ENCODE results near the gene PSTPIP2.
"Not testable (repeated sequence)": the region's sequence is repeated elsewhere in the genome, so short reads cannot be mapped to it uniquely, and the experiment has no call there.

Gene PSTPIP2

GRCh38 chr18:46054956-46055837, 16.9 kb downstream of the PSTPIP2 start:
- DNase-seq (ENCODE audit: low spot score in 2 of 2) (no peak), ATAC-seq (peak; percentile 87)
- H3K4me3 Mint-ChIP-seq = peak overlapping the region; percentile 51
- H3K36me3 Mint-ChIP-seq = no peaks in the 10 kb centered on the region
- peak overlapping the region; percentile 36 for H3K27ac Mint-ChIP-seq
- H3K9me3 Mint-ChIP-seq = no peaks in the 10 kb centered on the region
- peaks cover 46% of the 10 kb centered on the region for H3K4me1 Mint-ChIP-seq

GRCh38 chr18:46053368-46054095, 18.5 kb downstream of the PSTPIP2 start:
- peaks cover 46% of the 10 kb centered on the region for H3K4me1 Mint-ChIP-seq
- H3K27ac Mint-ChIP-seq = peak overlapping the region; percentile 37
- no peaks in the 10 kb centered on the region for H3K36me3 Mint-ChIP-seq
- no peaks in the 10 kb centered on the region for H3K9me3 Mint-ChIP-seq
- H3K4me3 Mint-ChIP-seq = no peak overlapping the region
- DNase-seq (ENCODE audit: low spot score in 2 of 2) (no peak), ATAC-seq (peak; percentile 70)

- DNase-seq (ENCODE audit: low spot score in 2 of 2) (no peak), ATAC-seq (no peak)
- H3K9me3 Mint-ChIP-seq = no peaks in the 10 kb centered on the region
- no peak overlapping the region for H3K4me3 Mint-ChIP-seq
- no peaks in the 10 kb centered on the region for H3K36me3 Mint-ChIP-seq
- H3K4me1 Mint-ChIP-seq = peaks cover 46% of the 10 kb centered on the region
- no peak overlapping the region for H3K27ac Mint-ChIP-seq
Observed at GRCh38 chr18:46051731-46052461, 20.2 kb downstream of the PSTPIP2 start.

GRCh38 chr18:46050268-46050667, 21.8 kb downstream of the PSTPIP2 start:
- H3K4me1 Mint-ChIP-seq = peaks cover 34% of the 10 kb centered on the region
- no peak for ATAC-seq
- H3K4me3 Mint-ChIP-seq = no peak overlapping the region

GRCh38 chr18:46048641-46049040, 23.4 kb downstream of the PSTPIP2 start:
- Mint-ChIP-seq H3K9me3 (no peaks in the 10 kb centered on the region), H3K4me3 (no peak overlapping the region), H3K36me3 (no peaks in the 10 kb centered on the region), H3K27ac (no peak overlapping the region), H3K4me1 (peaks cover 20% of the 10 kb centered on the region)
- DNase-seq (ENCODE audit: low spot score in 2 of 2) (no peak), ATAC-seq (no peak)

More at GRCh38 chr18:46050268-46050667, 21.8 kb downstream of the PSTPIP2 start:
- Mint-ChIP-seq H3K9me3 (no peaks in the 10 kb centered on the region), H3K36me3 (no peaks in the 10 kb centered on the region), H3K27ac (no peak overlapping the region)
- no peak for DNase-seq (ENCODE audit: low spot score in 2 of 2)

- not testable (repeated sequence) for H3K9me3 Mint-ChIP-seq; H3K4me3 Mint-ChIP-seq; DNase-seq (ENCODE audit: low spot score in 2 of 2); H3K27ac Mint-ChIP-seq; ATAC-seq; H3K36me3 Mint-ChIP-seq
- H3K4me1 Mint-ChIP-seq = peaks cover 23% of the 10 kb centered on the region
Observed at GRCh38 chr18:46047369-46047768, 24.7 kb downstream of the PSTPIP2 start.

- Mint-ChIP-seq H3K4me3 (no peak overlapping the region), H3K4me1 (peaks cover 24% of the 10 kb centered on the region), H3K27ac (no peak overlapping the region), H3K36me3 (no peaks in the 10 kb centered on the region), H3K9me3 (no peaks in the 10 kb centered on the region)
- DNase-seq (ENCODE audit: low spot score in 2 of 2) (no peak), ATAC-seq (no peak)
Observed at GRCh38 chr18:46046688-46047087, 25.4 kb downstream of the PSTPIP2 start.

- H3K36me3 Mint-ChIP-seq = no peaks in the 10 kb centered on the region
- DNase-seq (ENCODE audit: low spot score in 2 of 2) (no peak), ATAC-seq (no peak)
- H3K4me3 Mint-ChIP-seq = no peak overlapping the region
- no peaks in the 10 kb centered on the region for H3K9me3 Mint-ChIP-seq
- H3K27ac Mint-ChIP-seq = no peak overlapping the region
- H3K4me1 Mint-ChIP-seq = peaks cover 21% of the 10 kb centered on the region
Observed at GRCh38 chr18:46046126-46046525, 25.9 kb downstream of the PSTPIP2 start.

- peak; percentile 72 for ATAC-seq
- peak overlapping the region; percentile 23 for H3K27ac Mint-ChIP-seq
Observed at GRCh38 chr18:46042571-46043123, 29.4 kb downstream of the PSTPIP2 start.

GRCh38 chr18:46040747-46041104, 31.3 kb downstream of the PSTPIP2 start:
- Mint-ChIP-seq H3K27ac (peak overlapping the region; percentile 4), H3K36me3 (no peaks in the 10 kb centered on the region), H3K9me3 (no peaks in the 10 kb centered on the region), H3K4me3 (no peak overlapping the region), H3K4me1 (peaks cover 36% of the 10 kb centered on the region)
- ATAC-seq (no peak), DNase-seq (ENCODE audit: low spot score in 2 of 2) (no peak)

More at GRCh38 chr18:46042571-46043123, 29.4 kb downstream of the PSTPIP2 start:
- Mint-ChIP-seq H3K9me3 (no peaks in the 10 kb centered on the region), H3K4me1 (peaks cover 36% of the 10 kb centered on the region), H3K4me3 (peak overlapping the region; percentile 14), H3K36me3 (no peaks in the 10 kb centered on the region)
- DNase-seq (ENCODE audit: low spot score in 2 of 2) = no peak

GRCh38 chr18:46040033-46040746, 31.9 kb downstream of the PSTPIP2 start:
- peak overlapping the region; percentile 4 for H3K27ac Mint-ChIP-seq
- no peaks in the 10 kb centered on the region for H3K9me3 Mint-ChIP-seq
- H3K4me3 Mint-ChIP-seq = no peak overlapping the region
- no peak for DNase-seq (ENCODE audit: low spot score in 2 of 2)
- no peak for ATAC-seq
- peaks cover 36% of the 10 kb centered on the region for H3K4me1 Mint-ChIP-seq
- H3K36me3 Mint-ChIP-seq = no peaks in the 10 kb centered on the region

GRCh38 chr18:46037512-46038305, 34.4 kb downstream of the PSTPIP2 start:
- Mint-ChIP-seq H3K4me3 (no peak overlapping the region), H3K27ac (no peak overlapping the region), H3K9me3 (no peaks in the 10 kb centered on the region), H3K36me3 (no peaks in the 10 kb centered on the region), H3K4me1 (peaks cover 27% of the 10 kb centered on the region)
- DNase-seq (ENCODE audit: low spot score in 2 of 2) (no peak), ATAC-seq (no peak)

- Mint-ChIP-seq H3K36me3 (no peaks in the 10 kb centered on the region), H3K4me1 (peaks cover 14% of the 10 kb centered on the region), H3K4me3 (no peak overlapping the region), H3K9me3 (no peaks in the 10 kb centered on the region), H3K27ac (no peak overlapping the region)
- DNase-seq (ENCODE audit: low spot score in 2 of 2) = no peak
- ATAC-seq = no peak
Observed at GRCh38 chr18:46035696-46036680, 36.1 kb downstream of the PSTPIP2 start.

Measured in stimulated activated effector memory CD8-positive, alpha-beta T cell treated with anti-CD3 and anti-CD28 coated beads, Interleukin-12 subunit alpha, Interleukin-12 subunit beta, amount 100 ng/mL, for 72 hours (primary cell).